HG02798 (cell line): ENCODE data around the gene SLC6A19.

Experiments used
- ATAC-seq: cut with Tn5 transposase; IDR thresholded peaks from one replicate; pipeline ENCODE4 v1.9.1; 2021; ENCODE audit warnings: mild to moderate bottlenecking; ENCODE audit not compliant: unreplicated experiment, poor library complexity

The SLC6A19 gene

DNA sequence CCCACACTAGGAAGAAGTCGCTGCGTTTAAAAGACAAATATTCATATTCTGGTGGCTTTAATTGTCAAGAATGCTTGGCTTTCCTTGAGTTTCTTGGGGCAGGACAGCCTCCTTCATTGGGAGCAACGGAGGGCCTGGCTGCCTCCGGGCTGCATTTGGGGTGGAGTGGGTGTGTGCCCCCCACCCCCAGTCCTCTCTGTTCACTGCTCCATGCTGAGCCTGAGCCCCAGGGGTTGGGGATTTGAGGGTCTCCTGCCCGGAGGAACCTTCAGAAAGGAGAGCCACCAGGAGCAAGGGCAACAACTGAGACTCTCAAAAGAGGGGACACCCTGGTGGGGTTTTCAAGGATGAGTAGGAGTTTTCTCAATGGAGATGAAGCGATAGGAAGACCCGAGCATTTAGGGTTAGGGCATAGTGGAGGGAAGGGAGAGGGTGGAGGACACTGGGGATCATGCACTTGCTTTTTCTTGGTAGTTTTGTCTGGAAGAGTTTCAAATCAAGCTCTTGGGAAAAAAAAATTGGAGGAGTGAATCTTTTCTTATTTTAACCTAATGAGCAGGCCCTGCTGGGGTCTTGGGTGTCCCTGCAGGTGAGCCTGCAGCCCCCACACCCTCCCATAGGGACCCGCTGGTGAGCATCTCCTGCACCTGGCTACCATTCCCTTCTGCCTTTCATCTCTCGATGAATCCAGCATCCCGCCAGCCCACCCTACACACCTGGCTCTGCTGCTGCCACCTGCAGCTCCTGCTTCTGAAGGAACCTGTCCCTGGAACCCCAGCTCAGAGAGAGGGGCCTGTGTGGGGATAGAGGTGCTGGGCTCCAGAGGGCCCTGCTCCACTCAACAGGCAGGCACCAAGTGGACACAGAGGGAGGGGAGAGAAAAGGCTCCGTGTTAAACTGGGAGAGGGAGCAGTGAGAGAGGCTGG, 4.1 kb downstream of the SLC6A19 start:
- no peak for ATAC-seq

DNA sequence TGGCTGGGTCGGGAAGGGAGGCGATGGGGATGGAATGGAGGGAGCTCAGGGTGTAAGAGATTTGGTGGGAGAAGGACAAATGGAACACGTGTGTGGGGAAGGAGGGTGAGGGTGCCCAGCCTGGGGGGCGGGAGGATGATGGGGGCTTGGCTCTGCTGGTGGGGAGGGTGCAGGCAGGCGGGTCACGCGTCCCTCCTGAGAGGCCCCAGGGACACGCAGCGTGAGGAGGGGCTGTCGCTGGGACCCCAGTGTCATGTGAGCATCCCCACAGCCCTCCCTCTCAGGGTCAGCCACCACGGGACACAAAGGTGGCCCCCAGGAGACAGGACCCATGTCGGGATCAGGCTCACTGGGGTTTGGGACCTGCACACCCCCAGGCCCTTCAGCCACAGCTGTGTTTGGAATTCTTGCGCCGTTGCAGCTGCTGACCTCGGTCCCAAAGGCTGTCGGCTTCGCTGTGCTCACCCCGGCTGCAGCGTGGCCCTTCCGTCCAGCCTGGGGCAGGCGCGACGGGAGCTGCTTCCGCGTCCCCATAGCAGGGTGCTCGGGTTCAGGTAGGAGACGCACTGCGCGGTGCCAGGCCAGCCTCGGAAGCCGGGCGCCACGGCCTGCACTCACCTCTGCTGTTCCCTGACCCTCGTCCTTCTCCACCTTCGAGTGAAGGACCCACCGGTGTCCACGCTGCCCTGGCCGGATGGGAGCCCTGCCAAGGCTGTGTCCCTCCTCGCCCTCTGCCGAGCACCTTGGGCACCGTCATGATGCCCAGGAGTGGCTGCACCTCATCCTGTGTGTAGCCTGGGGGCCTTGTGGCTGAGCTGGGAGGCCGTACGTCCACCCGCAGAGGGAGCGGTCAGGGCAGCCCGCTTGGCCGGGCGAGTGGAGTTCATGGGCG, 5.4 kb downstream of the SLC6A19 start:
- ATAC-seq: no peak

DNA sequence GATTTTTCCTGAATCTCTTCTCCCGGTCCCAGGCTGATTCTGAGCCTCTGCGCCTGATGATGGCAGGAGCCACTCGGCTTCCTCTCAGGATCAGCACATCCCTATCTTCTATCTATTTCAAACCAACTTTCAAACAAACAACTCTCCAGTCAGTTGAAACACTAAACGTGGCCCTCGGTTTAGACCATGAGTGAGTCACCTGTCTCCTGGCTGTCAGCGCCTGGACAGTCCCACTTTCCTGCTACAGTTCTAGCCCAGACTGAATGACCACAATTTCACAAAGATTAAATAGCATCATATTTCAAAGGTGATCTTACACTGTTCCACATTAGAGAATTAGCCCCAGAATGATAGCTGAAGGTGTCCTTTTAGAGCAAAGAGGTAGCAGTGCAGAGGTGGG, 6.2 kb downstream of the SLC6A19 start:
- no peak for ATAC-seq

DNA sequence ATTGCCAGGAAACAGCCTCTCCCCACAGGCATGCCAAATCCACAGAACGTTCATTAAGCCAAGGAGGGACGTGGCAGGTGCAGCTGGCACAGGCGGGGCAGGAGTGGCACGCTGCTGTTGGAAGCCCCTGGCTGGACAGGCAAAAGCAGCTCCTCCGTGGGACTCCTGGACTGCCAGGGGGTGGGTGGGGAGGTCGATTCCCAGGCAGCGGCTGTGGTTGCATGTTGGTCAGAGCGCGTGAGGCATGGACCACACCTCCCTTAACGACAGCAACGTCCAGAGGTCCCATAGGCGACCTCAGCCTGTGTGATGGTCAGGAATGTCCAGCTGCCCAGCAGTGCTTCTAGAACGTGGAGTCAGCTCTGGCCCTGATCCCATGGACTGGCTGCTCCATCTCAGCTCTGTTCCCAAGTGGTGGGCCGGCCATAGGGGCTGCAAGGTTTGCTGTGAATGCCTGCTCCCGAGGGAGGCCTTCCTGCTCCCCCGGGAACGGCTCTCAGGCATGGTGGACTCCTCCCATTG, 6.9 kb downstream of the SLC6A19 start:
- ATAC-seq: no peak

DNA sequence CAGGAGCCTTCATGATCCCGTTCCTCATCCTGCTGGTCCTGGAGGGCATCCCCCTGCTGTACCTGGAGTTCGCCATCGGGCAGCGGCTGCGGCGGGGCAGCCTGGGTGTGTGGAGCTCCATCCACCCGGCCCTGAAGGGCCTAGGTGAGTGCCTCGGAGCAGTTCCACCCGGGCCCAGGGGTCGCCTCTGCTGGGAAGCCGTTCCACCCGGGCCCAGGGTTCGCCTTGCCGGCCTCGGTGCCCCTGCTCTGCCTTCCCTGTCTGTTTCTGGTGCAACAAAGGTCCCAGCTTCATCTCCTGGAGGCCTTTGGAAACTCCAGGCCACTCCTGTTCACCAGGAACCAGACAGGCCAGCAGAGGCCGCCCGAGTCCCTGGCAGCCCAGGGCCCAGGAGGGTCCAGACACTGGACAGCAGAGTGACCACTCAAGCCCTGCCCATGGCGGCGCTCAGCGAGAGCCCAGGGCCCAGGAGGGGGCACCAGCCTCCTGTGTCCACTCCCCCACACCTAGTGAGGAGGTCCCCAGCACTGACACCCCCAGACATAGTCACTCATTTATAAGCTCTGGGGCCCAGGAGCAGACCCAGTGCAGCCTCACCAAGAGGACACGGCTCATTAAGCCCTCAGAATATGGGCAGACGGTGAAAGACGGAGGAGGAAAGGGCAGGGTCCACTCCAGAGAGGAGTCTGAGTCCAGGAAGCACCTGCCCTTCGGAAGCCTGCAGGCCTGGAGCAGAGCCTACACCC, 7.5 kb downstream of the SLC6A19 start:
- ATAC-seq: no peak

DNA sequence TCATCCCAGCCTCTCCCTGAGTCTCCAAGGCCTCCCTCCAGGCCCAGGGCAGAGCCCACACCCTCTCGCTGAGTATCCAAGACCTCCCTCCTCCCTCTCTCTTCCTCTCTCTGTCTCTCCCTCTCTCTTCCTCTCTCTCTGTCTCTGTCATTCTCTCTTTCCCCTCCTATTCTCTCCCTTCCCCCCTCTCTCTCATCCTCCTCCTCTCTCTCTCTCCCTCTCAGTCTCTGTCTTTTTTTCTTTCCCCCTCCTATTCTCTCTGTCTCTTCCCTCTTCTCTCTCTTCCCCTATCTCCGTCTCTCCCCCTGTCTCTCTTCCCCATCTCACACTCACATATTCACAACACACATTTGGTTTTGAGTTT, 8.1 kb downstream of the SLC6A19 start:
- ATAC-seq: no peak

DNA sequence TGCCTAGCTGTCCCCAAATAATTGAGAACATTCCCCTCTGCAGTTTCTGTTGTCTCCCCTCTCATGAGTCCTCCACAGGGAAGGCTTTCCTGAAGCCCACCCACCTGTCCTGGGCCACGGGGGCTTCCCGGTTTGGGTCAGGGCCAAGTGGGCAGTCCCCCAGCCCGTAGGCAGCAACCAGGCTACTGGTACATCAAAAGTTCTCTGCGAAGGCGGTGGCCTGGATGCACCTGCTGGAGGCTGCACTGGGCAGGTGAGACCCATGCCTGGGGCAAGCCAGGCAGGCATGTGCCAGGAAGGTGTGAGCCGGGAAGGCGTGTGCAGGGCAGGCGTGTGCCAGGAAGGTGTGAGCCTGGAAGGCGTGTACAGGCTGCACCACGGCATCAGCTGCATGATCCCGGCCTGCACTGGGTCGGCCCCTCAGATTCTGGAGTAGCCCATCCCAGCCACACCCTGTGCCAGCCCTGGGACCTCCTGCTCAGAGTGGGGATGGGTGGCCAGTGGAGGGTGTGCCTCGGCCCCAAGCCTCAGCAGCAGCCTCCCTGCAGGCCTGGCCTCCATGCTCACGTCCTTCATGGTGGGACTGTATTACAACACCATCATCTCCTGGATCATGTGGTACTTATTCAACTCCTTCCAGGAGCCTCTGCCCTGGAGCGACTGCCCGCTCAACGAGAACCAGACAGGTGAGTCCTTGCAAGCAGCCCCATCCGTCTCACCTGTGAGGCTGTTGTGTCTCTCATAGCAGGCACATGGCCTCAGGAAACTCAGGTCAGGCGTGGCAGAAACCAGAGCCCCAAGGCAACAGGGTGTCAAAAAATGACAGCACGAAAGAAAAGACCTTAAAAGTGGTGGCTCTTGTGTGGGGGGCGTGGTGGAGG, 8.7 kb downstream of the SLC6A19 start:
- ATAC-seq: no peak

DNA sequence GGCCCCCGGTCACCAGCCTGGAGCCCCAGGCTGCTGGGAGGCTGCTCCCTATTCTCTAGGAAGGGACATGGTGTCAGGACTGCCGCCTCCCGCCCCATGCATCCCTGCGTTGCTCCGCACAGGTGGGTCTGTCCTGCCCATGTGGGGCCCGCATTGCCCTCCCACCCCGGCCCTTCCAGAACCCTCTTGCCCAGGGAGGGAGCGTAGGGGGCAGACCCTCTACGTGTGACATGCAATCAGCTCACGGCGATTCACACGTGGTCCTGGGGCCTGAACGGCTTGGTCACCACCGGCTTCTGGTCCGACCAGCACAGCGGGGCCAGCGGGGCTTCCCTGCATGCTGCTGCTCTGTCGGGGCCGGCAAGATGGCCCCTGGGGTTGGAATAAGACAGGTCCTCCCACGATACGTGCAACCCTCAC, 9.4 kb downstream of the SLC6A19 start:
- no peak for ATAC-seq

DNA sequence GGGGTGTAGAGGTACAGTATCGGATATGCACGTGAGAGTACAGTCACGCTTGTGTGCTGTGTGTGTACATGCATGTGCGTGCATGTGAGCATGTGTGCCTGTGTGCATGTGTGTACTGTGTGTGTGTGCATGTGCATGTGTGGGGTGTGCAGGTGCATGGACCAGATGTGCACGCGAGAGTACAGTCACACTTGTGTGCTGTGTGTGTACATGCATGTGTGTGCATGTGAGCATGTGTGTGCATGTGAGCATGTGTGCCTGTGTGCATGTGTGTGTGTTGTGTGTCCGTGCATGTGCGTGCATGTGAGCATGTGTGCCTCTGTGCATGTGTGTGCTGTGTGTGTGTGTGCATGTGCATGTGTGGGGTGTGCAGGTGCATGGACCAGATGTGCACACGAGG, 10.3 kb downstream of the SLC6A19 start:
- no peak for ATAC-seq

DNA sequence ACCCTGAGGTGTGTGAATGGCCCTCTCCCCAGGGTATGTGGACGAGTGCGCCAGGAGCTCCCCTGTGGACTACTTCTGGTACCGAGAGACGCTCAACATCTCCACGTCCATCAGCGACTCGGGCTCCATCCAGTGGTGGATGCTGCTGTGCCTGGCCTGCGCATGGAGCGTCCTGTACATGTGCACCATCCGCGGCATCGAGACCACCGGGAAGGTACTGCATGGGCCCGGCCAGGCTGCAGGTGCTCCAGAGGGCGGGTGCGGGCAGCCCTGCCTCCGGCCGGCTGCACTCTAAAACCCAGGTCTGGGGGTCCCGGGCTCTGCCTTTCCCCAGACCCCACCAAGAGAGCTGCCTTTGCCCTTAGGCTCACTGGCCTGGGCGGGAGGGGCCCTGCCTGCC, 10.9 kb downstream of the SLC6A19 start:
- ATAC-seq: no peak

DNA sequence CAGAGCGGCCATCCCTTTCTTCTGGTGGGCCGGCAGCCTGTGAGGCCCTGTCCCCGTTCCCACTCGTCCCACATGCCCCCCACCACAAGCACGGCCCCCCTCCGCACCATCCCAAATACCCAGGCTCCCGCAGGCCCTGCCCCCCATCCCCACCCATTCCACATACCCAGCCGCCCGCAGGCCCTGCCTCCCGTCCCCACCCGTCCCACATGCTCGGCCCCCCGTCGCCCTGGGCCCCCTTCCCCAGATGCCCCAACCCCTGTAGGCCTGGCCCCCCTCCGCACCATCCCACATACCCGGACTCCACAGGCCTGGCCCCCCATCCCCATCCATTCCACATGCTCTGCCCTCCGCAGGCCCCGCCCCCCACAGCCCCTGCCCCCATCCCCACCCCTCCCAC, 11.5 kb downstream of the SLC6A19 start:
- ATAC-seq: no peak

DNA sequence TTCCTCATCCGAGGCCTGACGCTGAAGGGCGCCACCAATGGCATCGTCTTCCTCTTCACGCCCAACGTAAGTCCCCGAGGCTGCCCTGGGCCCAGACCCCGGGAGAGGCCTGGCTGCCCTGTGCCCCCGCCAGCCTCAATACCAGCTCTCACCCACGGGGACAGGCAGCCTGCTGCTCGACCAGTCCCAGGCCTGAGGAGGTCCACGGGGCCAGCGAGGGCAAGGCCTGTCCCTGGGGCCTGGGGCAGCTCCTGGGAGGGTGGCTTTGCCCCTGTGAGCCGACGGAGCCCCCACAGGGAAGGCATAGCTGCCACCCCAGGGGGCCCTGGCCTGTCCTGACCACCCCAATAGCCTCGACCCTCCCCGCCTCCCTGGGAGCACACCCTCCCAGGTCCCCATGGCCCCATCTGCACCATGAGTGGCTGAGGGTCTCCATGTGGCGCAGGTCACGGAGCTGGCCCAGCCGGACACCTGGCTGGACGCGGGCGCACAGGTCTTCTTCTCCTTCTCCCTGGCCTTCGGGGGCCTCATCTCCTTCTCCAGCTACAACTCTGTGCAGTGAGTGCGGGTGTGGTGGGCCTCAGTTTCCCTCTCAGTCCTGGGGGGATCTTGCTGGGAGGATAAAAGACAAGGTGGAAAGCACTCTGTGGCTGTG, 12.2 kb downstream of the SLC6A19 start:
- ATAC-seq: no peak

DNA sequence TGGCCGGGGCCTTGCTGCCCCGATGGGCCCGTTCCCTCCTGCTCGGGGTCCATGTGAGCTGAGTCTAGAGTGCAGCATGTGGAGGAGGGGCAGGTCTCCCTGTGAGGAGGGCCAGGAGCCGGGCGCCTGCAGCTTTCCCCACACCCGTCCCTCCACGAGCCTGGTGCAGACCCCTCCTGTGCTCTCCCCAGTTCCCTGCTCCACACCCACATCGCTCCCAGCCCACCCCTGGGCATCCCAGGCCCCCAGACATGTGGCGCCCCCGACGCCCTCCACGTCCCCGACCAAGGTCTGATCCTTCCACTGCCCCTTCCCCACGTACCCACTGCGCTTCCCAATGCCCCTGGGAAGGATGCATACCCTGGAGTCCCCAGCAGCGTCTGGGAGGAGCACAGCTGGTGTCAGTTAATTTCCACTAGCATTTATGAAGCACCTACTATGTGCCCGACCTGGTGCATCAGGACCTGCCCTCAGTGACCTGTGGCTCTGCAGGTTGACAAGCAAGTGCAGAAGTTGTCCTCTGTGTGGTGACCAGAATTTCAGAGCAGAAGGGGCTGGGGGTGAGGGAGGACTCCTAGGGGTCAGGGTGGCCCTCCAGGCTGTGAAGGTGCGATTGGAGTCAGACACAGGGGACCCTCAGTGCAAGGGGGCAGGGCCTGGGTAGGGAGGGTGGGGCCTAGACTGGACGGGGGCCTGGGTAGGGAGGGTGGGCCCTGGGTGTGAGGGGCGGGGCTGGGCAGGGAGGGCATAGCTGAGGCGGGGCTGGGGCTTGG, 13.0 kb downstream of the SLC6A19 start:
- no peak for ATAC-seq

DNA sequence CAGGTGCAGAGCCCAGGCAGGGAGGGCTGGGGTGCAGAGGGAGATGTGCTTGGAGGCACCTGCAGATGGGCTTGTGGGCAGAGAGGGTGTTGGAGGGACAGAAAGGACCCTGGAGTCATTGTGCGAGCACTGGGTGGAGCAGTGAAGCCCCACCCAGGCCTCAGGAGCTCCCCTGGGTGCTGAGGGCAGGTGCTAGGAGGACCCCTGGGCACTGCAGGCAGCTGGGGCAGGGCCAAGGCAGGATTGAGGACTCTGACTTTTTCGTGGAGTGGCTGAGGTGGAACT, 13.5 kb downstream of the SLC6A19 start:
- no peak for ATAC-seq

DNA sequence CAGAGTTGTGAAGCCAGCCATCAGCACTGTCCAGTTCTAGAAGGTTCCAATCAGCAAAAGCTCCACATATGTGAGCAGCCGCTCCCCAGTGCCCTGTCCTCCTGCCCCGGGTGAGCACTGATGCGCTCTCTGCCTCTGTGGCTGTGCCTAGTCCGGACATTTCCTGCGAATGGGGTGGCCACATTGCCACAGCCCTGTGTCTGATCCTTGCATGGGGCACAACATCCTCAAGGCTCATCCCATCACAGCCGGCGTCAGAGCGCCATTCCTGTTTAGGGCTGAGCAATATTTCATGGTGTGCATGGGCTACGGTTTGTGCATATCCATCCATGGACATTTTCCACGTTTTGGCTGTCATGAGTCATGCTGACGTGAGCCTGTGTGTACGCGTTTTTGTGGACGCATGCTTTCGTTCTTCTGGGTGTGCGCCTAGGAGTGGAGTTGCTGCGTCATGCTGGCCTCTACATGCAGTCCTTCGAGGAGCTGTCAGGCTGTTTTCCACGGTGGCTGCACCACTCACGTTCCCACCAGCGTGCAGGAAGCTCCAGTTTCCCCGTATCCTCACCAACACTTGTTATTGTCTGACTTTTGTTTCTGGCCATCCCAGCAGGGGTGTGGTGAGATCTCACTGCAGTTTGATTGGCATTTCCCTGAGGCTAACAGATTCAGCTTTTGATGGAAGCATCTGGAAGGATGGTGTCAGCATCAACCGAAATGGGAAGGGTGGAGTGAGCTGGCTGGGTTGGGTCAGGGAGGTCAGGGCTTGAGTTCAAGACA, 14.1 kb downstream of the SLC6A19 start:
- ATAC-seq: no peak

DNA sequence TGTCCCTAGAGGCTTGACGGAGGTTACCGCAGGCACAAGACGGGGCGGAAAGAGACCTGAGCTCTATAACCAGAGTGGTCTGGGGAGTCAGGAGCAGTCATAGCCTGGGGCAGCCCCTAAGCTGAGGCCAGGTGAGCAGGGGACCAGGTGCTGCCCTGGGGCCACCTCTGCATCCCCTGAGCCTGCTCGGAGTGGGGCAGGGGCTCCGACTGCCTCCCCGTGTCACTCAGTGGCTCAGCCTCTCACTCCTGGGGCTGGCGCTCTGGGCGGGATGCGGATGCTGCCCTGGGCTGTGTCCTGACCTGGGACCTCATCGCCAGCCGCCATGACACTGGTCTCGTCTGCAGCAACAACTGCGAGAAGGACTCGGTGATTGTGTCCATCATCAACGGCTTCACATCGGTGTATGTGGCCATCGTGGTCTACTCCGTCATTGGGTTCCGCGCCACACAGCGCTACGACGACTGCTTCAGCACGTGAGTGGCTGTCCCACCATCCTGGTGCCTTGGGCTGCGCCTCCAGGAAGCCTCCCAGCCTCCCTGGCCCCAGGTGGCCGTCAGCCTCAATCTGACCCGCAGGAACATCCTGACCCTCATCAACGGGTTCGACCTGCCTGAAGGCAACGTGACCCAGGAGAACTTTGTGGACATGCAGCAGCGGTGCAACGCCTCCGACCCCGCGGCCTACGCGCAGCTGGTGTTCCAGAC, 15.0 kb downstream of the SLC6A19 start:
- no peak for ATAC-seq

DNA sequence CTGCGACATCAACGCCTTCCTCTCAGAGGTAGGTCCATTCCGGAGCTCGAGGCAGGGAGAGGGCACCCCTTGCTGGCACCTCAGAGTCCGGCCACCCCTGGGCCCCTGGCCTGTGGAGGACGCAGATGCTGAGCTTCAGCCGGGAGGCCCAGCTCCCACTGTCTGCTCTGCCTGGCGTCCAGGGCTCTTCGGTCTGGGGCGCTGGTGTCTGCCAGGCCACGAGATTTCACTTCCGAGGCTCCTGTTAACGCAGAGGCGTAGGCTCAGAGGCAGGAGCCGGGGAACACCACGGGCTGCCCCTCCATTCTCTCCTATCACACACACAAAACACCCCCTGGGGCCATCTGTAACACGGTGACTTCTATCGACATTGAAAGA, 15.5 kb downstream of the SLC6A19 start:
- ATAC-seq: no peak
